PC-9 (cell line): ENCODE results near the gene GNAL. TPM values are rescaled to one million over a fixed set of nuclear protein-coding genes. Genes with fewer than 3 reads are reported as not detected.

Experiments used
- BruUV-seq: library from RNA; stranded (reverse); fragments of 400-500 nt; replicated peaks from 2 replicates; lab custom pipeline; 2021; lab: Mats Ljungman, UMichigan
- CTCF ChIA-PET: fragments of 300-600 bp; sonication (Branson Sonifier 250); formaldehyde crosslinking; loops from one replicate; lab custom pipeline; 2022; ENCODE audit warnings: antibody characterized with exemption; lab: Charles Lee
- POLR2A ChIA-PET: fragments of 300-600 bp; sonication (Branson Sonifier 250); formaldehyde crosslinking; loops from one replicate; lab custom pipeline; 2022; ENCODE audit warnings: antibody characterized with exemption; ENCODE audit not compliant: unreplicated experiment; lab: Charles Lee
- DNase-seq, 2 experiments: peaks; one replicate each; pipeline versions ENCODE4 v3.0.0 to v3.0.0-alpha.2; 2015 to 2022; ENCODE audit warnings: mixed read lengths in 1 of 2
- H2AFZ ChIP-seq: fragments of 200-600 bp; sonication (generic); 2 replicates; pipeline ENCODE4 v1.8.1; 2017; ENCODE audit warnings: antibody characterized with exemption
- H3F3A ChIP-seq: fragments of 200-600 bp; sonication (generic); 2 replicates; pipeline ENCODE4 v1.8.1; 2017; ENCODE audit warnings: antibody characterized with exemption, mild to moderate bottlenecking, low read depth; ENCODE audit not compliant: insufficient read depth
- H3K27ac ChIP-seq: fragments of 200-600 bp; sonication (generic); 2 replicates; pipeline ENCODE4 v1.6.1; 2016; ENCODE audit warnings: mixed run types
- H3K27me3 ChIP-seq: fragments of 200-600 bp; sonication (generic); 2 replicates; pipeline ENCODE4 v1.6.1; 2016; ENCODE audit warnings: low read depth, mixed run types; ENCODE audit not compliant: insufficient read depth
- H3K36me3 ChIP-seq: fragments of 200-600 bp; sonication (generic); 2 replicates; pipeline ENCODE4 v1.6.1; 2016; ENCODE audit warnings: low read depth, mixed run types
- H3K4me1 ChIP-seq: fragments of 200-600 bp; sonication (generic); replicated peaks from 2 replicates; pipeline ENCODE4 v1.6.1; 2016; ENCODE audit warnings: mixed run types; ENCODE audit not compliant: insufficient read depth
- H3K4me2 ChIP-seq: fragments of 200-600 bp; sonication (generic); 2 replicates; pipeline ENCODE4 v1.6.1; 2017; ENCODE audit warnings: mixed run types
- H3K4me3 ChIP-seq: fragments of 200-600 bp; sonication (generic); 2 replicates; pipeline ENCODE4 v1.6.1; 2016; ENCODE audit warnings: mixed run types
- H3K79me2 ChIP-seq: fragments of 200-600 bp; sonication (generic); 2 replicates; pipeline ENCODE4 v1.6.1; 2017; ENCODE audit warnings: low read depth, mixed run types
- H3K9me2 ChIP-seq: fragments of 200-600 bp; sonication (generic); 2 replicates; pipeline ENCODE4 v1.8.1; 2017; ENCODE audit warnings: mild to moderate bottlenecking; ENCODE audit not compliant: insufficient read depth
- H3K9me3 ChIP-seq: fragments of 200-600 bp; sonication (generic); 2 replicates; pipeline ENCODE4 v1.8.1; 2016; ENCODE audit warnings: low read depth; ENCODE audit not compliant: insufficient read depth
- H4K20me1 ChIP-seq: fragments of 200-600 bp; sonication (generic); 2 replicates; pipeline ENCODE4 v1.8.1; 2017; ENCODE audit not compliant: insufficient read depth
- EZH2 ChIP-seq: fragments of 200-600 bp; sonication (generic); IDR thresholded peaks from 2 replicates; pipeline ENCODE4 v1.8.0; 2017; ENCODE audit warnings: antibody characterized with exemption, low read depth
- intact Hi-C: fragments of 100-400 bp; cut with micrococcal nuclease; formaldehyde crosslinking; loops from one replicate; pipeline ENCODE4 v1.10.0; 2022; ENCODE audit not compliant: unreplicated experiment
- total RNA-seq: library from RNA; stranded (reverse); gene quantifications from 2 replicates; pipeline ENCODE4 v1.2.3, GENCODE V29; 2021
- TF ChIP-seq, protein P1 (sequence below): fragments of 200-600 bp; sonication (generic); conservative IDR thresholded peaks from 2 replicates; pipeline ENCODE4 v1.6.1; 2017; ENCODE audit warnings: mixed run types, antibody characterized with exemption, mild to moderate bottlenecking, moderate library complexity

GNAL gene
- total RNA-seq, 1 experiment from 2014 or later: 3.3 TPM

GRCh38 chr18:11719050-11719449 lies 30.0 kb downstream of the GNAL start:
- Histone ChIP-seq H3K27me3 (peaks cover 28% of the 10 kb centered on the region; the same call in 1 of the 2 replicates), H3K9me2 (no peaks in the 10 kb centered on the region), H3K36me3 (no peaks in the 10 kb centered on the region), H2AFZ (no peak overlapping the region), H3K9me3 (no peaks in the 10 kb centered on the region), H3K4me3 (no peak overlapping the region), H3K79me2 (no peaks in the 10 kb centered on the region), H3K4me1 (no peaks in the 10 kb centered on the region), H3K4me2 (no peak overlapping the region), H3K27ac (no peak overlapping the region), H3F3A (no peaks in the 10 kb centered on the region), H4K20me1 (no peaks in the 10 kb centered on the region)
- DNase-seq: no peak
- TF ChIP-seq, protein P1, sequence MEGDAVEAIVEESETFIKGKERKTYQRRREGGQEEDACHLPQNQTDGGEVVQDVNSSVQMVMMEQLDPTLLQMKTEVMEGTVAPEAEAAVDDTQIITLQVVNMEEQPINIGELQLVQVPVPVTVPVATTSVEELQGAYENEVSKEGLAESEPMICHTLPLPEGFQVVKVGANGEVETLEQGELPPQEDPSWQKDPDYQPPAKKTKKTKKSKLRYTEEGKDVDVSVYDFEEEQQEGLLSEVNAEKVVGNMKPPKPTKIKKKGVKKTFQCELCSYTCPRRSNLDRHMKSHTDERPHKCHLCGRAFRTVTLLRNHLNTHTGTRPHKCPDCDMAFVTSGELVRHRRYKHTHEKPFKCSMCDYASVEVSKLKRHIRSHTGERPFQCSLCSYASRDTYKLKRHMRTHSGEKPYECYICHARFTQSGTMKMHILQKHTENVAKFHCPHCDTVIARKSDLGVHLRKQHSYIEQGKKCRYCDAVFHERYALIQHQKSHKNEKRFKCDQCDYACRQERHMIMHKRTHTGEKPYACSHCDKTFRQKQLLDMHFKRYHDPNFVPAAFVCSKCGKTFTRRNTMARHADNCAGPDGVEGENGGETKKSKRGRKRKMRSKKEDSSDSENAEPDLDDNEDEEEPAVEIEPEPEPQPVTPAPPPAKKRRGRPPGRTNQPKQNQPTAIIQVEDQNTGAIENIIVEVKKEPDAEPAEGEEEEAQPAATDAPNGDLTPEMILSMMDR: no peak
- TF ChIP-seq EZH2: no peak
- no TSS peak for BruUV-seq
- CTCF ChIA-PET: no interaction called here
- intact Hi-C loops: no loop called here
- POLR2A ChIA-PET: no interaction called here

- POLR2A ChIA-PET: no interaction called here
- BruUV-seq: no TSS peak
- no peak overlapping the region for H3K4me2 ChIP-seq
- H3K9me2 ChIP-seq: no peaks in the 10 kb centered on the region
- no peaks in the 10 kb centered on the region for H3K36me3 ChIP-seq
- H3K9me3 ChIP-seq: no peaks in the 10 kb centered on the region
- no peaks in the 10 kb centered on the region for H3K4me1 ChIP-seq
- no peaks in the 10 kb centered on the region for H3K79me2 ChIP-seq
- H2AFZ ChIP-seq: no peak overlapping the region
- CTCF ChIA-PET: no interaction called here
- H4K20me1 ChIP-seq: no peaks in the 10 kb centered on the region
- no peak overlapping the region for H3K4me3 ChIP-seq
- H3F3A ChIP-seq: no peaks in the 10 kb centered on the region
- intact Hi-C loops: no loop called here
- no peak for DNase-seq
- TF ChIP-seq, protein P1: no peak
- no peak for TF ChIP-seq EZH2
- H3K27me3 ChIP-seq: peaks cover 28% of the 10 kb centered on the region; the same call in 1 of the 2 replicates
- no peak overlapping the region for H3K27ac ChIP-seq
These were observed 30.6 kb downstream of the GNAL start for GRCh38 chr18:11719621-11720020.

GRCh38 chr18:11721720-11722119 lies 32.7 kb downstream of the GNAL start:
- no peak for TF ChIP-seq EZH2
- TF ChIP-seq, protein P1: no peak
- no peaks in the 10 kb centered on the region for H3K9me2 ChIP-seq
- no peak overlapping the region for H3K4me3 ChIP-seq
- H3K79me2 ChIP-seq: no peaks in the 10 kb centered on the region
- no peak for DNase-seq
- H3K9me3 ChIP-seq: no peaks in the 10 kb centered on the region
- H4K20me1 ChIP-seq: no peaks in the 10 kb centered on the region
- BruUV-seq: no TSS peak
- no peaks in the 10 kb centered on the region for H3F3A ChIP-seq
- no peak overlapping the region for H3K27ac ChIP-seq
- no peaks in the 10 kb centered on the region for H3K36me3 ChIP-seq
- intact Hi-C loops: no loop called here
- no peak overlapping the region for H2AFZ ChIP-seq
- ChIA-PET CTCF (no interaction called here), POLR2A (no interaction called here)
- H3K27me3 ChIP-seq: peaks cover 23% of the 10 kb centered on the region; the same call in 1 of the 2 replicates
- no peak overlapping the region for H3K4me2 ChIP-seq
- no peaks in the 10 kb centered on the region for H3K4me1 ChIP-seq
